Measurements from ENCODE around the gene HACD2. TPM values are rescaled to one million over a fixed set of nuclear protein-coding genes. Genes with fewer than 3 reads are reported as not detected.

Gene HACD2
- total and polyA plus RNA-seq, 2 donors (not counting 3 experiments of a cell fraction or from before 2014, with no cell fraction given): 17.0 to 20.9 TPM

- no TSS peak for BruUV-seq (replicated peaks)
- Histone ChIP-seq H3K9me1 (replicated peaks; ENCODE audit: control insufficient read depth, extremely low read depth, insufficient read depth, low read length) (no peaks in the 10 kb centered on the region), H3K27me3 (ENCODE audit: control insufficient read depth in 2 of 2, insufficient read depth in 2 of 2, low read length in 2 of 2) (no peaks in the 10 kb centered on the region), H3K79me2 (ENCODE audit: control insufficient read depth, insufficient read depth, low read length) (no peaks in the 10 kb centered on the region), H2AFZ (ENCODE audit: low read depth, low read length) (no peak overlapping the region), H3K9ac (replicated peaks; ENCODE audit: extremely low read depth, insufficient read depth, low read length) (no peak overlapping the region), H3K4me2 (ENCODE audit: insufficient read depth, low read length) (no peak overlapping the region), H3K9me3 (replicated peaks; ENCODE audit: control insufficient read depth, insufficient read depth, low read length) (no peaks in the 10 kb centered on the region), H3K4me3 (replicated peaks in 1 of 3; ENCODE audit: insufficient read depth in 1 of 3, low read depth in 1 of 3, low read length in 3 of 3) (no peak overlapping the region), H4K20me1 (replicated peaks; ENCODE audit: control insufficient read depth, extremely low read depth, insufficient read depth, low read length) (no peaks in the 10 kb centered on the region), H3K27ac (ENCODE audit: insufficient read depth, low read depth, low read length) (no peak overlapping the region), H3K4me1 (ENCODE audit: control insufficient read depth, extremely low read depth, insufficient read depth, low read length) (peaks cover 4% of the 10 kb centered on the region), H3K36me3 (ENCODE audit: control insufficient read depth in 2 of 2, extremely low read depth in 1 of 2, insufficient read depth in 2 of 2, low read length in 2 of 2) (no peaks in the 10 kb centered on the region)
- CTCF ChIA-PET: interaction anchor here (1.1 to 1.4 kb wide), 2 partner anchors 9 to 32 kb away, joined by 3 to 6 read pairs; no protein-coding TSS in a partner anchor
- TF ChIP-seq POLR2AphosphoS5 (IDR thresholded peaks at IDR 0.05; ENCODE audit: insufficient read depth, low read depth, low read length) (no peak), POLR2A (IDR thresholded peaks at IDR 0.05; ENCODE audit: low read depth, low read length) (no peak), CTCF (IDR thresholded peaks at IDR 0.05; ENCODE audit: extremely low read depth in 1 of 2, insufficient read depth in 1 of 2, low read depth in 1 of 2, low read length in 2 of 2) (no peak), GATA2 (IDR thresholded peaks at IDR 0.05; ENCODE audit: insufficient read depth, insufficient read length, low read depth, low read length) (no peak), JUN (IDR thresholded peaks at IDR 0.05; ENCODE audit: borderline replicate concordance, insufficient read depth, insufficient read length, low read depth) (no peak), EZH2 (IDR thresholded peaks at IDR 0.05; ENCODE audit: borderline replicate concordance, low read depth, low read length, severe bottlenecking) (no peak), FOS (IDR thresholded peaks at IDR 0.05; ENCODE audit: borderline replicate concordance, insufficient read depth, low read length) (no peak), MYC (IDR thresholded peaks at IDR 0.05; ENCODE audit: low read depth, low read length) (no peak), MAX (IDR thresholded peaks at IDR 0.05; ENCODE audit: insufficient read depth, insufficient read length) (no peak)
- intact Hi-C loops (cut with micrococcal nuclease) (no loop called here), dilution Hi-C loops (cut with MboI; ENCODE audit: extremely low pct_ligation_motif_present, low sequenced_read_pairs) (no loop called here)
- DNase-seq (ENCODE audit: low read depth, low spot score) (no peak), FAIRE-seq (no peak)
- POLR2A ChIA-PET: no interaction called here
Observed at GRCh38 chr3:123527046-123527445, 57.8 kb downstream of the HACD2 start.

Measured in endothelial cell of umbilical vein (primary cell).